Measurements from ENCODE around the gene PDGFD. TPM values are rescaled to one million over a fixed set of nuclear protein-coding genes. Genes with fewer than 3 reads are reported as not detected.

Gene PDGFD
- total and polyA plus RNA-seq, 2 donors, result 26.0 to 26.7 TPM

- whole genome bisulfite sequencing, result 92% methylated on average over 5 of the region's 5 CpGs
- no peak for DNase-seq (ENCODE audit: extremely low spot score)
- Histone ChIP-seq H3K4me3 (ENCODE audit: low read depth, low read length) (no peak overlapping the region), H3K36me3 (ENCODE audit: insufficient read depth) (no peaks in the 10 kb centered on the region), H3K27ac (ENCODE audit: low read depth) (no peak overlapping the region), H3K4me1 (ENCODE audit: insufficient read depth) (peaks cover 1% of the 10 kb centered on the region)
Observed at GRCh38 chr11:103926990-103927389, 237.0 kb downstream of the PDGFD start.

GRCh38 chr11:103924166-103925013 is 239.6 kb downstream of the PDGFD start:
- 86% methylated on average over 5 of the region's 5 CpGs for WGBS
- Histone ChIP-seq H3K4me3 (ENCODE audit: low read depth, low read length) (no peak overlapping the region), H3K27ac (ENCODE audit: low read depth) (no peak overlapping the region), H3K36me3 (ENCODE audit: insufficient read depth) (no peaks in the 10 kb centered on the region), H3K4me1 (ENCODE audit: insufficient read depth) (peaks cover 1% of the 10 kb centered on the region)
- no peak for DNase-seq (ENCODE audit: extremely low spot score)

GRCh38 chr11:103923451-103923931 is 240.5 kb downstream of the PDGFD start:
- Histone ChIP-seq H3K36me3 (ENCODE audit: insufficient read depth) (no peaks in the 10 kb centered on the region), H3K4me3 (ENCODE audit: low read depth, low read length) (no peak overlapping the region), H3K27ac (ENCODE audit: low read depth) (no peak overlapping the region), H3K4me1 (ENCODE audit: insufficient read depth) (no peaks in the 10 kb centered on the region)
- no peak for DNase-seq (ENCODE audit: extremely low spot score)

- Histone ChIP-seq H3K27ac (ENCODE audit: low read depth) (no peak overlapping the region), H3K36me3 (ENCODE audit: insufficient read depth) (no peaks in the 10 kb centered on the region), H3K4me3 (ENCODE audit: low read depth, low read length) (no peak overlapping the region), H3K4me1 (ENCODE audit: insufficient read depth) (no peaks in the 10 kb centered on the region)
- DNase-seq (ENCODE audit: extremely low spot score), result no peak
Observed at GRCh38 chr11:103920933-103921332, 243.0 kb downstream of the PDGFD start.

GRCh38 chr11:103920449-103920848 is 243.5 kb downstream of the PDGFD start:
- Histone ChIP-seq H3K36me3 (ENCODE audit: insufficient read depth) (no peaks in the 10 kb centered on the region), H3K4me1 (ENCODE audit: insufficient read depth) (no peaks in the 10 kb centered on the region), H3K4me3 (ENCODE audit: low read depth, low read length) (no peak overlapping the region), H3K27ac (ENCODE audit: low read depth) (no peak overlapping the region)
- 91% methylated on average over 1 of the region's 1 CpG for WGBS
- DNase-seq (ENCODE audit: extremely low spot score), result no peak

GRCh38 chr11:103910721-103911120 is 253.2 kb downstream of the PDGFD start:
- H3K36me3 ChIP-seq (ENCODE audit: insufficient read depth), result no peaks in the 10 kb centered on the region
- no peaks in the 10 kb centered on the region for H3K4me1 ChIP-seq (ENCODE audit: insufficient read depth)
- H3K4me3 ChIP-seq (ENCODE audit: low read depth, low read length), result no peak overlapping the region
- no peak for DNase-seq (ENCODE audit: extremely low spot score)
- 86% methylated on average over 7 of the region's 7 CpGs for WGBS
- no peak overlapping the region for H3K27ac ChIP-seq (ENCODE audit: low read depth)

GRCh38 chr11:103907548-103908455 is 256.1 kb downstream of the PDGFD start:
- H3K27ac ChIP-seq (ENCODE audit: low read depth), result no peak overlapping the region
- no peaks in the 10 kb centered on the region for H3K36me3 ChIP-seq (ENCODE audit: insufficient read depth)
- WGBS, result 56% methylated on average over 3 of the region's 3 CpGs
- no peaks in the 10 kb centered on the region for H3K4me1 ChIP-seq (ENCODE audit: insufficient read depth)
- H3K4me3 ChIP-seq (ENCODE audit: low read depth, low read length), result no peak overlapping the region
- no peak for DNase-seq (ENCODE audit: extremely low spot score)

- H3K4me1 ChIP-seq (ENCODE audit: insufficient read depth), result no peaks in the 10 kb centered on the region
- no peak for DNase-seq (ENCODE audit: extremely low spot score)
- 54% methylated on average over 4 of the region's 4 CpGs for WGBS
- no peaks in the 10 kb centered on the region for H3K36me3 ChIP-seq (ENCODE audit: insufficient read depth)
- no peak overlapping the region for H3K27ac ChIP-seq (ENCODE audit: low read depth)
- H3K4me3 ChIP-seq (ENCODE audit: low read depth, low read length), result no peak overlapping the region
Observed at GRCh38 chr11:103907136-103907535, 256.8 kb downstream of the PDGFD start.

GRCh38 chr11:103906291-103906867 is 257.6 kb downstream of the PDGFD start:
- no peak overlapping the region for H3K4me3 ChIP-seq (ENCODE audit: low read depth, low read length)
- no peaks in the 10 kb centered on the region for H3K4me1 ChIP-seq (ENCODE audit: insufficient read depth)
- 95% methylated on average over 1 of the region's 1 CpG for WGBS
- no peak for DNase-seq (ENCODE audit: extremely low spot score)
- no peak overlapping the region for H3K27ac ChIP-seq (ENCODE audit: low read depth)
- H3K36me3 ChIP-seq (ENCODE audit: insufficient read depth), result no peaks in the 10 kb centered on the region

- no peak for DNase-seq (ENCODE audit: extremely low spot score)
- no peaks in the 10 kb centered on the region for H3K36me3 ChIP-seq (ENCODE audit: insufficient read depth)
- no peaks in the 10 kb centered on the region for H3K4me1 ChIP-seq (ENCODE audit: insufficient read depth)
- no peak overlapping the region for H3K27ac ChIP-seq (ENCODE audit: low read depth)
- H3K4me3 ChIP-seq (ENCODE audit: low read depth, low read length), result no peak overlapping the region
- WGBS, result 87% methylated on average over 3 of the region's 3 CpGs
Observed at GRCh38 chr11:103904324-103904667, 259.7 kb downstream of the PDGFD start.

- no peaks in the 10 kb centered on the region for H3K4me1 ChIP-seq (ENCODE audit: insufficient read depth)
- 72% methylated on average over 2 of the region's 2 CpGs for WGBS
- H3K27ac ChIP-seq (ENCODE audit: low read depth), result no peak overlapping the region
- H3K36me3 ChIP-seq (ENCODE audit: insufficient read depth), result no peaks in the 10 kb centered on the region
- no peak for DNase-seq (ENCODE audit: extremely low spot score)
- H3K4me3 ChIP-seq (ENCODE audit: low read depth, low read length), result no peak overlapping the region
Observed at GRCh38 chr11:103903621-103904323, 260.2 kb downstream of the PDGFD start.

GRCh38 chr11:103902994-103903393 is 261.0 kb downstream of the PDGFD start:
- 86% methylated on average over 1 of the region's 1 CpG for WGBS
- H3K4me3 ChIP-seq (ENCODE audit: low read depth, low read length), result no peak overlapping the region

GRCh38 chr11:103901656-103902055 is 262.3 kb downstream of the PDGFD start:
- H3K4me1 ChIP-seq (ENCODE audit: insufficient read depth), result no peaks in the 10 kb centered on the region
- no peak for DNase-seq (ENCODE audit: extremely low spot score)
- 76% methylated on average over 1 of the region's 1 CpG for WGBS
- H3K27ac ChIP-seq (ENCODE audit: low read depth), result no peak overlapping the region
- H3K36me3 ChIP-seq (ENCODE audit: insufficient read depth), result no peaks in the 10 kb centered on the region
- no peak overlapping the region for H3K4me3 ChIP-seq (ENCODE audit: low read depth, low read length)

More at GRCh38 chr11:103902994-103903393, 261.0 kb downstream of the PDGFD start:
- no peak overlapping the region for H3K27ac ChIP-seq (ENCODE audit: low read depth)
- DNase-seq (ENCODE audit: extremely low spot score), result no peak
- H3K4me1 ChIP-seq (ENCODE audit: insufficient read depth), result no peaks in the 10 kb centered on the region
- no peaks in the 10 kb centered on the region for H3K36me3 ChIP-seq (ENCODE audit: insufficient read depth)
